Transverse colon (tissue), 4 donors: ENCODE data around the gene ROCK1.

Source experiments
- EP300 ChIP-seq: sonication (generic); formaldehyde crosslinking; IDR thresholded peaks from one replicate; pipeline ENCODE4 v1.6.1; 2017; ENCODE audit warnings: antibody characterized with exemption, low read depth
- POLR2A ChIP-seq: fragments of 450-650 bp; IDR thresholded peaks from one replicate; pipeline ENCODE4 v1.6.1; 2016; ENCODE audit warnings: antibody characterized with exemption, mild to moderate bottlenecking, moderate library complexity
- POLR2AphosphoS5 ChIP-seq, 3 donors: sonication (generic); formaldehyde crosslinking; IDR thresholded peaks; one replicate each; pipeline ENCODE4 v1.6.1; 2016; ENCODE audit warnings: antibody characterized with exemption in 3 of 3
- TF ChIP-seq, protein P1 (sequence below), 5 experiments: fragments of 200-600 bp in 3 of 5; fragments of 450-650 bp in 2 of 5; sonication (generic) in 3 of 5; IDR thresholded peaks; 1 replicate in 2 of 5; 2 replicates in 3 of 5; pipeline ENCODE4 v1.5.1; 2016 to 2017; ENCODE audit warnings: antibody characterized with exemption in 5 of 5, inconsistent platforms in 3 of 5, mild to moderate bottlenecking in 2 of 5, moderate library complexity in 1 of 5

- TF ChIP-seq EP300, result no peak
- no peak for TF ChIP-seq POLR2A
- TF ChIP-seq, protein P1, sequence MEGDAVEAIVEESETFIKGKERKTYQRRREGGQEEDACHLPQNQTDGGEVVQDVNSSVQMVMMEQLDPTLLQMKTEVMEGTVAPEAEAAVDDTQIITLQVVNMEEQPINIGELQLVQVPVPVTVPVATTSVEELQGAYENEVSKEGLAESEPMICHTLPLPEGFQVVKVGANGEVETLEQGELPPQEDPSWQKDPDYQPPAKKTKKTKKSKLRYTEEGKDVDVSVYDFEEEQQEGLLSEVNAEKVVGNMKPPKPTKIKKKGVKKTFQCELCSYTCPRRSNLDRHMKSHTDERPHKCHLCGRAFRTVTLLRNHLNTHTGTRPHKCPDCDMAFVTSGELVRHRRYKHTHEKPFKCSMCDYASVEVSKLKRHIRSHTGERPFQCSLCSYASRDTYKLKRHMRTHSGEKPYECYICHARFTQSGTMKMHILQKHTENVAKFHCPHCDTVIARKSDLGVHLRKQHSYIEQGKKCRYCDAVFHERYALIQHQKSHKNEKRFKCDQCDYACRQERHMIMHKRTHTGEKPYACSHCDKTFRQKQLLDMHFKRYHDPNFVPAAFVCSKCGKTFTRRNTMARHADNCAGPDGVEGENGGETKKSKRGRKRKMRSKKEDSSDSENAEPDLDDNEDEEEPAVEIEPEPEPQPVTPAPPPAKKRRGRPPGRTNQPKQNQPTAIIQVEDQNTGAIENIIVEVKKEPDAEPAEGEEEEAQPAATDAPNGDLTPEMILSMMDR (IDR thresholded peaks at IDR 0.05), result no peak
- TF ChIP-seq POLR2AphosphoS5 (IDR thresholded peaks at IDR 0.05), result no peak
Measured at GRCh38 chr18:21081426-21081825, 30.2 kb downstream of the ROCK1 start.
